H9 (cell line): ENCODE measurements around the gene GPRIN1. TPM values are rescaled to one million over a fixed set of nuclear protein-coding genes. Genes with fewer than 3 reads are reported as not detected.

Source experiments
- DNase-seq: peaks from one replicate; pipeline ENCODE4 v3.0.0-alpha.2; 2017
- H2AFZ ChIP-seq: one replicate; pipeline ENCODE4 v1.6.1; 2013; ENCODE audit warnings: mild to moderate bottlenecking, low read length, control low read depth, moderate library complexity
- H2AK5ac ChIP-seq: 2 replicates; pipeline ENCODE4 v1.6.1; 2013; ENCODE audit warnings: low read length, control low read depth, mixed read lengths; ENCODE audit not compliant: insufficient read length
- H2BK120ac ChIP-seq: one replicate; pipeline ENCODE4 v1.6.1; 2013; ENCODE audit warnings: low read depth, mild to moderate bottlenecking, low read length, control low read depth, inconsistent platforms; ENCODE audit not compliant: poor library complexity, severe bottlenecking
- H2BK12ac ChIP-seq: 2 replicates; pipeline ENCODE4 v1.6.1; 2013; ENCODE audit warnings: low read length, control low read depth, mixed read lengths, low read depth; ENCODE audit not compliant: insufficient read length
- H2BK15ac ChIP-seq: 2 replicates; pipeline ENCODE4 v1.6.1; 2013; ENCODE audit warnings: low read depth, low read length, control low read depth
- H2BK20ac ChIP-seq: one replicate; pipeline ENCODE4 v1.6.1; 2013; ENCODE audit warnings: low read depth, mild to moderate bottlenecking, low read length, control low read depth, inconsistent platforms; ENCODE audit not compliant: poor library complexity, severe bottlenecking
- H2BK5ac ChIP-seq: 2 replicates; pipeline ENCODE4 v1.6.1; 2013; ENCODE audit warnings: low read length, control low read depth, mixed read lengths; ENCODE audit not compliant: insufficient read length
- H3K14ac ChIP-seq: 2 replicates; pipeline ENCODE4 v1.6.1; 2013; ENCODE audit warnings: low read length, control low read depth; ENCODE audit not compliant: insufficient read depth
- H3K18ac ChIP-seq: 2 replicates; pipeline ENCODE4 v1.6.1; 2013; ENCODE audit warnings: low read depth, mild to moderate bottlenecking, mixed read lengths, low read length, control low read depth; ENCODE audit not compliant: insufficient read length
- H3K23ac ChIP-seq: 2 replicates; pipeline ENCODE4 v1.6.1; 2013; ENCODE audit warnings: low read length, control low read depth, mixed read lengths, low read depth; ENCODE audit not compliant: insufficient read length
- H3K23me2 ChIP-seq: 2 replicates; pipeline ENCODE4 v1.6.1; 2013; ENCODE audit warnings: low read depth, mild to moderate bottlenecking, mixed read lengths, low read length, control low read depth; ENCODE audit not compliant: insufficient read length, poor library complexity, severe bottlenecking
- H3K27ac ChIP-seq: 2 replicates; pipeline ENCODE4 v1.5.1; 2013; ENCODE audit warnings: low read length, control low read depth, mixed read lengths, low read depth; ENCODE audit not compliant: insufficient read length
- H3K27me3 ChIP-seq: 2 replicates; pipeline ENCODE4 v1.6.1; 2013; ENCODE audit warnings: low read length, control low read depth, inconsistent platforms; ENCODE audit not compliant: insufficient read depth
- H3K4ac ChIP-seq: 2 replicates; pipeline ENCODE4 v1.6.1; 2013; ENCODE audit warnings: low read depth, mild to moderate bottlenecking, control low read depth, inconsistent platforms, low read length, moderate library complexity
- H3K4me1 ChIP-seq: 2 replicates; pipeline ENCODE4 v1.6.1; 2013; ENCODE audit warnings: low read length, control low read depth, inconsistent platforms; ENCODE audit not compliant: insufficient read depth
- H3K4me2 ChIP-seq: 2 replicates; pipeline ENCODE4 v1.6.1; 2013; ENCODE audit warnings: low read length, control low read depth, mixed read lengths; ENCODE audit not compliant: insufficient read length, insufficient read depth
- H3K56ac ChIP-seq: 2 replicates; pipeline ENCODE4 v1.6.1; 2013; ENCODE audit warnings: low read depth, mild to moderate bottlenecking, mixed read lengths, low read length, control low read depth; ENCODE audit not compliant: insufficient read length
- H3K79me1 ChIP-seq: 2 replicates; pipeline ENCODE4 v1.6.1; 2013; ENCODE audit warnings: low read depth, mild to moderate bottlenecking, moderate library complexity, low read length, control low read depth, inconsistent platforms; ENCODE audit not compliant: insufficient read depth, poor library complexity, severe bottlenecking
- H3K79me2 ChIP-seq: 2 replicates; pipeline ENCODE4 v1.6.1; 2013; ENCODE audit warnings: low read length, control low read depth, inconsistent platforms; ENCODE audit not compliant: insufficient read depth
- H3K9ac ChIP-seq: 2 replicates; pipeline ENCODE4 v1.6.1; 2013; ENCODE audit warnings: low read length, control low read depth, mixed read lengths; ENCODE audit not compliant: insufficient read length; ENCODE audit errors: extremely low read depth
- H3K9me3 ChIP-seq: one replicate; pipeline ENCODE4 v1.6.1; 2013; ENCODE audit warnings: low read depth, low read length, inconsistent platforms; ENCODE audit not compliant: control insufficient read depth
- H3T11ph ChIP-seq: one replicate; pipeline ENCODE4 v1.6.1; 2013; ENCODE audit warnings: mild to moderate bottlenecking, low read length, control low read depth, inconsistent platforms
- H4K20me1 ChIP-seq: one replicate; pipeline ENCODE4 v1.6.1; 2013; ENCODE audit not compliant: control insufficient read depth, insufficient read length, insufficient read depth
- H4K5ac ChIP-seq: 2 replicates; pipeline ENCODE4 v1.6.1; 2013; ENCODE audit warnings: low read depth, mild to moderate bottlenecking, mixed read lengths, low read length, control low read depth; ENCODE audit not compliant: insufficient read length
- H4K8ac ChIP-seq: replicated peaks from 2 replicates; pipeline ENCODE4 v1.6.1; 2013; ENCODE audit warnings: low read length, control low read depth, mixed read lengths, low read depth; ENCODE audit not compliant: insufficient read length
- H4K91ac ChIP-seq: 2 replicates; pipeline ENCODE4 v1.6.1; 2013; ENCODE audit warnings: low read depth, mild to moderate bottlenecking, moderate library complexity, mixed read lengths, low read length, control low read depth; ENCODE audit not compliant: insufficient read length
- H3K27ac Mint-ChIP-seq, 3 experiments: 2 replicates in 2 of 3; 3 replicates in 1 of 3; pipeline ENCODE4 v1.8.0; 2020 to 2021; ENCODE audit warnings: mixed read lengths in 3 of 3, mild to moderate bottlenecking in 1 of 3, moderate library complexity in 1 of 3
- H3K27me3 Mint-ChIP-seq: 2 replicates; pipeline ENCODE4 v1.8.0; 2021; ENCODE audit warnings: low read depth, mild to moderate bottlenecking, moderate library complexity, mixed read lengths
- H3K36me3 Mint-ChIP-seq, 3 experiments: 2 replicates in 2 of 3; 3 replicates in 1 of 3; pipeline ENCODE4 v1.8.0; 2020 to 2021; ENCODE audit warnings: low read depth in 3 of 3, mixed read lengths in 3 of 3; ENCODE audit not compliant: insufficient read depth in 1 of 3
- H3K4me1 Mint-ChIP-seq, 2 experiments: 2 replicates each; pipeline ENCODE4 v1.8.0; 2020; ENCODE audit warnings: mixed read lengths in 2 of 2
- H3K4me3 Mint-ChIP-seq, 2 experiments: 2 replicates in 1 of 2; 3 replicates in 1 of 2; pipeline ENCODE4 v1.8.0; 2020 to 2021; ENCODE audit warnings: mild to moderate bottlenecking in 2 of 2, mixed read lengths in 2 of 2, moderate library complexity in 1 of 2
- H3K9me3 Mint-ChIP-seq, 2 experiments: 2 replicates in 1 of 2; 3 replicates in 1 of 2; pipeline ENCODE4 v1.8.0; 2020; ENCODE audit warnings: mild to moderate bottlenecking in 2 of 2, mixed read lengths in 2 of 2, moderate library complexity in 1 of 2
- CTCF ChIP-seq: fragments of 200-600 bp; sonication (generic); conservative IDR thresholded peaks from 3 replicates; pipeline ENCODE4 v1.8.0; 2021; ENCODE audit warnings: antibody characterized with exemption, mild to moderate bottlenecking
- WGBS: extraction: QIAGEN DNeasy Blood & Tissue Kit; methylation state at CpG from one replicate; pipeline ENCODE4 v1.1.7; 2013; ENCODE audit warnings: missing lambda C conversion rate, low lambda C conversion rate, mixed read lengths; ENCODE audit not compliant: insufficient read length; ENCODE audit errors: extremely low coverage; 5-methylcytosine and 5-hydroxymethylcytosine counted together
- total RNA-seq: library from RNA; stranded (reverse); gene quantifications from 2 replicates; pipeline ENCODE4 v1.2.1, GENCODE V29; 2021

Gene GPRIN1
- total RNA-seq, 1 experiment from 2014 or later = 10.8 TPM

DNA sequence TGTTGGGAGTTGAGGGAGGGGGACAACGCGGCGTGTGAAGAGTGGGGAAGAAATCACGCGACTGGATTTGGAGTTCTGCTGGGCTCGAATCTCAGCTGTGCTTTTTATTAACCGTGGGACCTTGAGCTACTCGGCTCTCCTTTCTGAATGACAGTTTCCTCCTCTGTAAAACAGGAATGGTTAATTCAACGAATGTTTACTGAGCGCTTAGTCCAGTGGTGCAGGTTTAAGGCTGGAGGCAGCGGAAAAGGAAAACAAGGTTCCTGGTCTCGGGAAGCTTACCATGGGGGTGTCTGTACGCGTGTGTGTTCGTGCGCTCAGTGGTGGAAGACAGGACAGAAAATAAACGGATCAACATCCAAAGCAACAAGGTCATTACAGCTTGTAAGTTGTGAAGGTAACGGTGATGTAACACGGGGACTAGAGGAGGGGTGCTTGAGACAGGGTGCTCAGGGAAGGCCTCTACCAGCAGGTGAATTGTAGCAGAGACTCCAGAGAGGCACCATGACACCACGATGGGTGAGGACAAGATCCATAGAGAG, 20.8 kb upstream of the GPRIN1 start:
- Histone ChIP-seq H4K20me1 (no peaks in the 10 kb centered on the region), H3K18ac (no peak overlapping the region), H2BK5ac (no peak overlapping the region), H3K23ac (no peak overlapping the region), H4K5ac (no peak overlapping the region), H3K79me1 (no peaks in the 10 kb centered on the region), H2BK20ac (no peak overlapping the region), H3K23me2 (peaks cover 8% of the 10 kb centered on the region), H4K91ac (no peak overlapping the region), H3K27ac (no peak overlapping the region), H3K56ac (no peak overlapping the region), H3K14ac (no peak overlapping the region), H2AFZ (no peak overlapping the region), H3K79me2 (no peaks in the 10 kb centered on the region), H2BK12ac (no peak overlapping the region), H3K4ac (no peak overlapping the region), H3T11ph (no peak overlapping the region), H2BK120ac (no peak overlapping the region), H3K9me3 (no peaks in the 10 kb centered on the region), H2BK15ac (no peak overlapping the region), H3K4me2 (peak overlapping the region; percentile 93), H2AK5ac (no peak overlapping the region), H3K9ac (no peak overlapping the region), H3K27me3 (peaks cover 6% of the 10 kb centered on the region; the same call in 1 of the 2 replicates), H3K4me1 (no peaks in the 10 kb centered on the region), H4K8ac (no peak overlapping the region)
- Mint-ChIP-seq H3K27ac (0 out of 7 replicates have a peak overlapping the region, but pooled peaks of 1 of the 3 experiments have one; percentile 2), H3K36me3 (peaks cover 0 to 6% (median 0%) of the 10 kb centered on the region in 3 experiments; a peak in 3 of 7 replicates), H3K27me3 (peaks cover 84% of the 10 kb centered on the region), H3K9me3 (peaks cover 0 to 7% of the 10 kb centered on the region in 2 experiments; a peak in 2 of 5 replicates), H3K4me3 (peak overlapping the region; percentile 59 to 77), H3K4me1 (peaks cover 27 to 42% of the 10 kb centered on the region in 2 experiments)
- TF ChIP-seq CTCF = no peak
- DNase-seq = no peak
- WGBS = no CpG with 5 or more reads among the region's 20 CpGs
